Skeletal muscle cell (primary cell): Measurements from ENCODE around the gene GPX1.
"Not testable (repeated sequence)": the region's sequence is repeated elsewhere in the genome, so short reads cannot be mapped to it uniquely, and the experiment has no call there.

Experiments
- DNase-seq: peaks from one replicate; pipeline ENCODE4 v3.0.0-alpha.2; 2010; ENCODE audit warnings: low read depth
- H3K4me3 ChIP-seq: 2 replicates; pipeline ENCODE4 v1.5.1; 2011; ENCODE audit warnings: low read depth, mild to moderate bottlenecking, control low read depth, low read length, moderate library complexity

Gene GPX1

DNA sequence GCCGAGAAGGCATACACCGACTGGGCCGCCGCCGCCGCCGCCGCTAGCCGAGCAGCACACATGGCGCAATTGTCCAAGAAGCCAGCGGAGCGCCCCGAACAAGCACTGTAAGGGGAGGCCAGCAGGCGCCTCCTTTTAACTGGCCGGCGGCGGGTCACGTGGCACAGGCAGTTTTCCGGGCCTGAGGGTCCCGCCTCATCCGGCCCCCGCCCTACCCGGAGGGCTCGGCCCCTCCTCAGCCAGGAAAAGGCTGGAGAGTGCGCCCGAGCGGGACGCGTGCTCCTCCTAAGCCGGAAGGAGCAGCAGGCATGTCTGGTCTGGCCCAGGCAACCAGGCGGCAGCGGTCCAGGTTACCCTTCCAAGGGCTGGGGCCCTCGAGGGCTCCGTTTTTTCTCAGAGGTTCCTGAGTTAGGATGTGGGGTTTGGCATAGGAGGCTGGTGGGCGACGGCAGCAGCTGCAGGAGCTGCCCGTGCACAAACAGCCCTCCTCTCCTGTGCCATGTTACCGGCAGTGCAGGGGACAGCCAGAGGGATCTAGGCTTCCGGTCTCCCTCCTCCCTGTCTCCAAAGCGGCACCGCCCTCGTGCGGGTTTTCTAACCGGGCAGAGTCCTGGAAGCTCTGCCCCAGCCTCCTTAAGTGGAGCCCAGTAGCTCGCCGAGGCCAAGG lies at the start of gene GPX1:
GPX1 (minus strand) TSS at position 137 of the 667 bp plus-strand sequence; CDS start at position 62, 75 bp downstream.
- peak within 1 kb of the TSS; percentile 58 for H3K4me3 ChIP-seq
- peak; percentile 89 for DNase-seq

DNA sequence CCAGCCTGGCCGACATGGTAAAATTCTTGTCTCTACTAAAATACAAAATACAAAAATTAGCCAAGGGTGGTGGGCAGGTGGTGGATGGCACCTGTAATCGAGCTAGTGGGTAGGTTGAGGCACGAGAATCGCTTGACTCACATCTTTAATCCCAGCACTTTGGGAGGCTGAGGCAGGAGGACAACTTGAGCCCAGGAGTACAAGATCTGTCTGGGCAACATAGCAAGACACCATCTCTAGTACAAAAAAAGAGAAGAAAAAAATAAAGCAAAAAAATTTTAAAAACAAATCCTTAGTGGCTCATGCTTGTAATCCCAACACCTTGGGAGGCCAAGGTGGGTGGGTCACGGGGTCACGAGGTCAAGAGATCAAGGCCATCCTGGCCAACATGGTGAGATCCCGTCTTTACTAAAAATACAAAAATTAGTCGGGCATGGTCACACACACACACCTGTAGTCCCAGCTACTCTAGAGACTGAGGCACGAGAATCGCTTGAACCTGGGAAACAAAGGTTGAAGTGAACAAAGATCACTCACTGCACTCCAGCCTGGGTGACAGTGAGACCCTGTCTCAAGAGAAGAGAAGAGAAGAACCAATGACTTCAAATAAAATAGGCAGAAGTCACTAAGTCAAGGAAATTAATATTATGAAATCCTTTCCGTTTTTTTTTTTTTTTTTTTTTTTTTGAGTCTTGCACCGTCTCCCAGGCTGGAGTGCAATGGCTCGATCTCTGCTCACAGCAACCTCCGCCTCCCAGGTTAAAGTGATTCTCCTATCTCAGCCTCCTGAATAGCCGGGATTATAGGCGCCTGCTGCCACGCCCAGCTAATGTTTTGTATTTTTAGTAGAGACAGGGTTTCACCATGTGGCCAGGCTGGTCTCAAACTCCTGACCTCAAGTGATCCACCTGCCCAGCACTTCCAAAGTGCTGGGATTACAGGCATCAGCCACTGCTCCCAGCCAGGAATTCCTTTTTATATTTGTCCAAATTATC lies 48.7 kb upstream of the GPX1 start:
- no peak overlapping the region for H3K4me3 ChIP-seq
- no peak for DNase-seq

DNA sequence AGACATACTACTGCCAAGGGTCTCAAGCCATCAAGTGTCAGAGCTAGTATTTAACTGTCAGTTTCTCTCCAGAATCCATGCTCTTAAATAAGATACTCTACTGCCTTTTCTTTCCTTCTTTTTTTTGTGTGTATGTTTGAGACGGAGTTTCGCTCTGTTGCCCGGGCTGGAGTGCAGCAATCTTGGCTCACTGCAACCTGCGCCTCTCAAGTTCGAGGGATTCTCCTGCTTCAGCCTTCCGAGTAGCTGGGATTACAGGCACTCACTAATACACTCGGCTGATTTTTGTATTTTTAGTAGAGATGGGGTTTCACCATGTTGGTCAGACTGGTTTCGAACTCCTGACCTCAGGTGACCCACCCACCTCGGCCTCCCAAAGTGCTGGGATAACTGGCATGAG lies 47.4 kb upstream of the GPX1 start:
- H3K4me3 ChIP-seq, DNase-seq: not testable (repeated sequence)

DNA sequence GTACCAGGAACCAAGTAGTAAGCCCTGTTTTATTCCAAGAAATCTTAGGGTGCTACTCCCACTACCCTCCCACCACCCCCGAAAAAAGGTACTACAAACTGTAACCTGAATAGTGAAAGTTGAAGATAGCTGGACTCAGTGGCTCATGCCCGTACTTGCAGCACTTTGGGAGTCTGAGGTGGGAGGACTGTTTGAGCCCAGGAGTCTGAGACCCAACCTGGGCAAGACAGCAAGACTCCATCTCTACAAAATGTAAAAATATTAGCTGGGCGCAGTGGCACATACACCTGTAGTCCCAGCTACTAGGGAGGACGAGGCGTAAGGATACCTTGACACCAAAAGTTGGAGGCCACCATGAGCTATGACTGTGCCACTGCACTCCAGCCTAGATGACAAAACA lies 45.7 kb upstream of the GPX1 start:
- no peak for DNase-seq
- H3K4me3 ChIP-seq = no peak overlapping the region

DNA sequence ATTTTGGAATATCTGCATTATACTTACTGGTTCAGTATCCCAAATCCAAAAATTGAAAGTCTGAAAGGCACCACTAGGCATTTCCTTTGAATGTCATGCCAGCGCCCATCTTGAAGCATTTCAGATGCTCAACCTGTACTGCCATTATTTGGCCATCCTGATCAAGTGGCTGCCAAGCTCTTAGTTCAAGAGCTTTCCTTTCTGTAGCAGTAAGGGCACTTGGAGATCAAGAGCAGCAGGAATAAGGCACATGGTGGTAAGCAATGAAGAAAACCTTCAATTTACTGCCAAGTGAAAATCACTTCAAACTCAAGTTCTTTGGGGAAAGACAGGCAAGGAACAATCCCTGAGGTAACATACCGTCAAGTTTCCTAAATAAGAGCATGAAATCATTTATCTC lies 43.6 kb upstream of the GPX1 start:
- DNase-seq = no peak
- no peak overlapping the region for H3K4me3 ChIP-seq

DNA sequence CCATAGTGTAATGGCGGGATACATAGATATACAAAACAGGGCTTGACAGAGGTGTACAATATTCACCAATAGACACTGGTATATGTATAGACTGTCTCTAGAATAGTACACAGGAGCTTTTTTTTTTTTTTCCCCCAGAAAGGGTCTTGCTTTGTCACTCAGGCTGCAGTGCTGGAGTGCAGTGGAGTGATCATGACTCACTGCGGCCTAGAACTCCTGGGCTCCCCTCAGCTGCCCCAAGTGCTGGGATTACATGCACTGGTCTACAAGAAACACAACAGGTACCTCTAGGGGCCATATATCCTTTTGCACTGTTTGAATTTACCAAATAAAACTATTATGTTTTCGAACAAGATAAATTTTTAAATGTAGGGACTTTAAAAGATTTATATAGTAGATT lies 41.3 kb upstream of the GPX1 start:
- no peak for DNase-seq

DNA sequence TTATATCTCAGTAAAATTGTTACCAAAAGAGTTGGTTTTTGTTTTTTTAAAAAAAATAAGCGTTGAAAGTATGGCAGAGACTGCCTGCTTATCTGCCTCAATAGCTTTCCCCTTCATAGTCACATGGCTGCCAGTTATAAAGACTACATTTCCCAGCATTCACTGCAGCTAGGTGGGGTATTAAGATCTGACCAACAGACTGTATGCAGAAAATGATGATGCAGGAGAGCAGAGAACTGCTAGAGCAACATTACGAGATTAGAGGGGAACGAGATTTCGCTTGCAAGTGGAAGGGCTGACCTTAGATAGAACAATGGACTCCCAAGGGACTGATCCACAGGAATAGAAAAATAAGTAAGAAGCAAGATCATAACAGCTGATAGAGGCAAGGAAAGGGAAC lies 39.3 kb upstream of the GPX1 start:
- no peak for DNase-seq
- no peak overlapping the region for H3K4me3 ChIP-seq

More for the DNA sequence above, 41.3 kb upstream of the GPX1 start:
- no peak overlapping the region for H3K4me3 ChIP-seq

DNA sequence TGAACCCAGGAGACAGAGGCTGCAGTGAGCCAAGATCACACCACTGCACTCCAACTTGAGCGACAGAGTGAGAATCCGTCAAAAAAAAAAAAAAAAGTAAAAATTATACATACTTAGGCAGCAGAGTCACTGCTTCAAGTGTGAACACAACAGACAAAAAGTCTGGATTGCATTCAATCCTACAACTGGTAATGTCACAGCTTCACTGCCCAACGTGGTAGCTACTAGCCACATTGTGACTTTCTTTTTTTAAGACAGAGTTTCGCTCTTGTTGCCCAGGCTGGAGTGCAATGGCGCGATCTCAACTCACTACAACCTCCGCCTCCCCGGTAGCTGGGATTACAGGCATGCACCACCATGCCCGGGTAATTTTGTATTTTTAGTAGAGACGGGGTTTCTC lies 33.2 kb upstream of the GPX1 start:
- DNase-seq, H3K4me3 ChIP-seq: not testable (repeated sequence)

DNA sequence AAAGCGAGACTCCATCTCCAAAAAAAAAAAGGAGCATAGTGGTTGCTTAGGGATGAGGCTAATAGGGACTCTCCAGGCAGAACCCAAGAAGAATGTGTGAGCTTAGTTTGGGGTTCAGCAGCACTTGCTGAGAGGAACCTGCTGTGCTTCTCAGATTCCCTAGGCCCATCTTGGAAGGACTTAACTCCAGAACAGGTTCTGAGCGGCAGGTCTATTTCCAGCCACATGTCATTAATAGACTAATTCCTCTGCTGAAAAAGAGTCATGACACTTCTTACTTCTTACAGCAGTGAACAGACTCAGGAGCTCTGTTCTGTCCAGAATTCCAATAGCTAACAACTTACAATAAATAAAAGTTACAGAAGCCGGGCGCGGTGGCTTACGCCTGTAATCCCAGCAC lies 31.1 kb upstream of the GPX1 start:
- DNase-seq = no peak
- H3K4me3 ChIP-seq = no peak overlapping the region

DNA sequence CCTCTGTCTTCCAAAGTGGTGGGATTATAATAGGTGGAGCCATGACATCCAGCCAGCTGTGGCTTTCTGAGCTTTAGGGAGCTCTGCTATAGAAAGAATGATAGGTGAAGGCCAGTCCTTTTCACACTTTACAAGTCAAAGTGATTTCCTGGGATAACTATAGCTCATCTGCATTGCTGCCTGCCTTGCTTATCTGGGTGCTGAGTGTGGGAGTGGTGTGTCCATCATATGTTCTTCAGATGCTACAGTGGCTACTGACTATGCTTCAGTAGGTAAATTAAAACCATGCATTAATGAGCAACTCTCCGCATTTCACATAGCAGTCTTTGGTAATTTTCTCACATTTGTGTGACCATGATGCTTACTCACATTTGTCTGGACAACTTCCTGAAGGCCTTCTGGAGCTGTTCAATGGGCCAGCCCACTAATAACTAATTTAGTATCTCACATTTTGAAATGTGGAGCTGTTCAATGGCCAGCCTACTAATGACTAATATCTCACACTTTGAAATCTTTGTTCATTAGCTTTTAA lies 30.2 kb upstream of the GPX1 start:
- no peak for DNase-seq
- no peak overlapping the region for H3K4me3 ChIP-seq

DNA sequence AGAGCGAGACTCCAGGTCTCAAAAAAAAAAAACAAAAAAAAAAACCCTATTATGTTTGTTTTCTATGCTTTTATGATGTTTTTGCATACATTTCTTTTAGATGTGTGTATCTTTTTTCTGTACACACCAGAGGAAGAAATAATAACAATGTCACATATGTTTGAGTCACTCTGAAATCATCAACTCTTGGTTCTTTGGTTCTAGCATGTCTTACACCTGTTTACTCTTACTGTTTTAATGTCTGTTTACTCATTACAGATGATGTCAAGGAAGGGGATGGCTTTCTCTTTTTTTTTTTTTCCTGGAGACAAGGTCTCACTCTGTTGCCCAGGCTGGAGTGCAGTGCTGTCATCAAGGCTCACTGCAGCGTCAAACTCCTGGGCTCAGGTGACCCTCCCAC lies 29.6 kb upstream of the GPX1 start:
- H3K4me3 ChIP-seq = no peak overlapping the region
- DNase-seq = no peak

DNA sequence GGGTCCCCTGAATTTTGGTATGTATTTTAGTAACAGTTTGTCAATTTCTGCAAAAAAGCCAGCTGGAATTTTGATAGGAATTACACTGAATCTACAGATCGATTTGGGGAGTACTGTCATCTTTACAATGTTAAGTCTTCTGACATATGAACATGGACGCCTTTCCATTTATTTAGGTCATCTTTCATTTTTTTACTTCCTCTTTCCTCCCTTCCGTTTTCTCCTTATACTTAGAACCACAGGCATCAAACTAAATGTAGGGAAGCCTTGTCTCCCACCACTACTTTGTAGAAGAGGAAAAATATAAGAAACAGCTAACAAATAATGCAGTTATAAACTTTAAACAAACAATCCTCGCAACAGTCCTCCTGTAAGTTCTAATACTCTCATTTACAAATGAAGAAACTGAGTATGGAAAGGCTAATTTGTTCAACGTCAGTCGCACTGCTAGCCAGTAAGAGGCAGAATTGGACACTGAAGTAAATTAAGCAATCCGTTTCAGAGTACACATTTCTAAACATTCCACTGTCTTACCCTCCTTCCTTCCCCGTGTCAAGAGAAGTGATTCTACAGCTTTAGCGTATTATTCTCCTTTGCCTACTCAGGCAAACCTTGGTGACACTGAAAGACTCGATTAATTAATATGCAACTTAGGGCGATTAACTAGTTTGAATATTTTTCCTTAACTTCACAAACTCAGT lies 28.1 kb upstream of the GPX1 start:
- DNase-seq = no peak
- no peak overlapping the region for H3K4me3 ChIP-seq

DNA sequence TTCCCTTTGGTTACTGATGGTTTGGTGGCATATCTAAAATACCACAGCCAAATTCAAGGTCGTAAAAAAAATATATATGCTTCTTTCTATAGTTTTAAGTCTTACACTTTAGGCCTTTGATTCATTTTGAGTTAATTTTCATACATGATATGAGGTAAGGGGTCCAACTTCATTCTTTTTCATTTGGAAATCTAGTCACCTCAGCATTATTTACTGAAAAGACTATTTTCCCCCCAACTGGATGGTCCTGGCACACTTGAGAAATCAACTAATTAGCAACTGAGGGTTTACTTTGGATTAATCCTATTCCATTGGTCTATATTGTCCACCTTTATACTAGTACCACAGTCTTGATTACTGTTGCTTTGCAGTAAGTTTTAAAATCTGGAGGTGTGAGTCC lies 27.5 kb upstream of the GPX1 start:
- no peak overlapping the region for H3K4me3 ChIP-seq
- DNase-seq = no peak

DNA sequence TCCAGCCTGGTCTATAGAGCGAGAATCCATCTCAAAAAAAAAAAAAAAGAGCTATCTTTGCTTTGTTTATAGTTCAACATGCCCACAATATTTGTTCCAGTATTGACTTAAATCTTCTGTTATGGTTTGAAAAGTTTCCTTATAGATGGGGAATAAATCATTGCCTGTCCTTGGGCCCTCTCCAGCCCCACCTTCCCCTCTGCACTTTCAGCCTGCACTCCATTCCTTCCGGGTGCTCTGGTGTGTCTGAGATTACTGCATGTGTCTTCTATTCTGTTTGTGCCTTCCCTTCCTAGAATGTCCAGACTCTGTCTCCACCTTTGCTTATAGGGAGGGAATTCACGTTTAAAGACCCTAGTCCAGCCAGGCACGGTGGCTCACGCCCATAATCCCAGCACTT lies 25.2 kb upstream of the GPX1 start:
- DNase-seq = no peak
- no peak overlapping the region for H3K4me3 ChIP-seq

DNA sequence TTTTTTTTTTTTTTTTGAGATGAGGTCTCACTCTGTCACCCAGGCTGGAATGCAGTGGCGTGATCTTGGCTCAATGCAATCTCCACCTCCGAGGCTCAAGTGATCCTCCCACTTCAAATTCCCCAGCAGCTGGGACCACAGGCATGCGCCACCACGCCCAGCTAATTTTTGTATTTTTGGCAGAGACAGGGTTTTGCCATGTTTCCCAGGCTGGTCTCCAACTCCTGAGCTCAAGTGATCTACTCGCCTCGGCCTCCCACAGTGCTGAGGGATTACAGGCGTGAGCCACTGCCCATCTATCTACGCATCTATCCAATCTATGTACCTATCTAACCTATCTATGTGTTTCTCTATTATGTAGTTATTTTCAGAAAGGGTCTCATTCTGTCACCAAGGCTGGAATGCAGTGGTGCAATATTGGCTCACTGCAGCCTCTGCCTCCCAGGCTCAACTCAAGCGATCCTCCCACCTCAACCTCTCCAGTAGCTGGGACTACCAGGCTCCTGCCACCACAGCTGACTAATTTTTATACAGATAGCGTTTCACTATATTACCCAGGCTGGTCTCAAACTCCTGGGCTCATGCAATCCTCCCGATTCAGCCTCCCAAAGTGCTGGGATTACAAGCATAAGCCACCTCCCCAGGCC lies 20.2 kb upstream of the GPX1 start:
- no peak overlapping the region for H3K4me3 ChIP-seq
- DNase-seq = no peak

DNA sequence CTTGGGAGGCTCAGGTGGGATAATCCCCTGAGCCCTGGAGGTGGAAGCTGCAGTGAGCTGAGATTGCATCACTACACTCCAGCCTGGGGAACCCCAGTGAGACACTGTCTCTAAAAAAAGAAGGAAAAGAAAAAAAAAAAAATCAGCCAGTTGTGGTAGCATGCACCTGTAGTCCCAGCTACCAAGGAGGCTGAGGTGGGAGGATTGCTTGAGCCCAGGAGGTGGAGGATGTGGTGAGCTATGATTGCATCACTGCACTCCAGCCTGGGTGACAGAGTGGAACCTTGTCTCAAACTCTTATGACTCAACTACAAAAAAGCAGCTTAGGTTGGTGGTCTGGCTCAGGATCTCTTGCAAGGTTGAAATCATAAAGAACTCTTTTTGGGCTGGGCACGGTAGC lies 19.3 kb upstream of the GPX1 start:
- H3K4me3 ChIP-seq = no peak overlapping the region
- no peak for DNase-seq

DNA sequence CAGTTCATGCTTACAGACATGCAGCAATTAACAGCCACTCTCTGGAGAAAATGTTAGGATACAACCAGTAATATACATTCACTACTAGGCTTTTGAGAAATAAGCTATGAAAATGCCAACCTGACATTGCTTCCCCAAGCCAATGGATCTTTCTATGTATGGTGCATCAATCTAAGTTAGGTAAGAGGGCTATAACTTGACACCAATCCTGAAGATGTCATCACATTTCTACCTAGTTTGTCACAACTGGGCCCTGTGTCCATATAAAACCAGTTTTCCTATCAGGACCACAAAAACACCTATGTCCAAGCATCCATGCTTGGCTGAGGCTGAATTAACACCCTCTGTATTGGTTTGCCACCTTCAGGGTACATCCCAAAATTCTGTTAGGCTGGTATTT lies 13.8 kb upstream of the GPX1 start:
- DNase-seq = no peak
- no peak overlapping the region for H3K4me3 ChIP-seq

DNA sequence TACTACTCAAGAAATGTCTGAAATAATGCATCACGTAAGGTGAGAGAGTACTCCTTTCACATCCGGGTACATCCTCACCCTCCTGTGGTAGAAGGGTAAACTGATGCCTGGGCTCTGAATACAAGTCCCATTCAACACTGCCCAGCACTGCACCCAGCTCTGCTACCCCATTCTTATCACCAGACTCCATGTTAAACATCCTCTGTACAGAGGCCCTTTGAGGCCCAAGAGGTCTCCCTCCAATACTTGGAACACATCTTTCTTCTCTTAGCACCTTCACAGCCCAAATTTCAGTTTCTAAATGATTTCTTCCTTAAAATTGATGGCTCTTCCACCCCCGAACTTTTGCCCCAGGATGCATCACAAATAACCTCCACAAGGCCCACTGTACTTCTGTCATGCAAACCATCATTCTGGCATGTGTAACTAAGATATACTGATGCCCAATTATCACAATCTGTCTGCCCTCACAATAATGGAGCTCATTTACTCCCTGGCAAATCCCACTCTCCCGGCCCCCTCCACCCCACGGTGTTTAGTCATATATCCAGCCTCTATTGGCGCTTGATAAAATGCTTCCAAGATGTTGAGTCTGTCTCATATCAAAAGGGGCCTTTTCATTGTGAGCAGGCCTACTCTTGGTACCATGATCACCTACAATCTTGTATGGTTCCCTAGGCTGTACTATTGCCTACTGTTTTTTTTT lies 12.6 kb upstream of the GPX1 start:
- H3K4me3 ChIP-seq = no peak overlapping the region
- no peak for DNase-seq

DNA sequence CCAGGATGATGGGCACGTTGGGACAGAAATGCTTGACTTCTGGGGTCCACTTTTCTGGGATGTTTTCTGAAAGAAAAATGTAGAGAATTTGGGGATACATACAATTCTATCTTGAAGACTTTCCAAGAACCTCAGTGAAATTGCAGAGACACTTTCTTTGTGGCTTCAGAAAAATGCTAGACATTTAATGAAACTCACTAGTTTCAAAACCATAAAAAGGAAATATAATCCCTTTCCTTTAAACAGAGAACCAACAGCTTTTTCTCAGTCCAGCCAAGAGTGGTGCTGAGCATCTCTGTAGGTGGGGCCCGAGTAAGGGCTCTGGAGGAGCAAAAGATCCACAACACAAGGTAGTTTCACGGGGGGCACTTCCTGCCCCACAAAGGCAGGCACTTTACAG lies 4.4 kb upstream of the GPX1 start:
- H3K4me3 ChIP-seq = no peak overlapping the region
- DNase-seq = no peak
